CMK (cell line): ENCODE data around the gene LRRC2.
"Not testable (repeated sequence)": the region's sequence is repeated elsewhere in the genome, so short reads cannot be mapped to it uniquely, and the experiment has no call there.

Source experiments
- DNase-seq: peaks from one replicate; pipeline ENCODE4 v3.0.0-alpha.2; 2010; ENCODE audit warnings: low read depth

Gene LRRC2

DNA sequence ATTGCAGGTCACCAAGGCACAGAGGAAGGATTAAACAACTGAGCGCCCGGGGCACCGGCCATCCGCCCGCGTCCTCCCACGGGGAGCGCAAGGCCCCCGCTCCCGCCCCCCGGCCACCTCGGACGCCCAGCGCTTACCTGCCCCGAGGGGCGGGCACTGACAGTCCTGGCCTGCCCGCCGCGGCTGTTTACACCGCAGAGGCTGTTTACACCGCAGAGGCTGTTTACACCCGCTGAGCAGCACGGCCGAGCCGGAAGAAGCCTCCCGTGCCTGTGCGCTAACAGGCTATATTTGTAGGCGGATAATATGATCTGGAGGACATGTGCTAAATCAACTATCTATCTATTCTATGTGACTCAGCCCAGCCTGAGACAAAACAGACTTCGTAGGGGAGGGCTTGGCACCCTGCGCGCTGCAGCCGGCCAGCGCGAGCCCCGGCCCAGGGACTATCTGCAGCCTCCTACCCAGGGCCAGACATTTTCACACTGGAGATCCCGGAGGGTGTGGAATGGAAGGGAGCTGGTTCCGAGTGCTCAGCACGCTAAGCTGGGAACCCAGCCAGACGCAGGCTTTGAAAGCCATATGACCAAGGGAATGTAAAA is at the start of gene LRRC2:
TSS of gene LRRC2 (minus strand) at position 263 of the 602 bp plus-strand sequence. CDS start 14,711 bp downstream, outside the sequence.
- no peak for DNase-seq

DNA sequence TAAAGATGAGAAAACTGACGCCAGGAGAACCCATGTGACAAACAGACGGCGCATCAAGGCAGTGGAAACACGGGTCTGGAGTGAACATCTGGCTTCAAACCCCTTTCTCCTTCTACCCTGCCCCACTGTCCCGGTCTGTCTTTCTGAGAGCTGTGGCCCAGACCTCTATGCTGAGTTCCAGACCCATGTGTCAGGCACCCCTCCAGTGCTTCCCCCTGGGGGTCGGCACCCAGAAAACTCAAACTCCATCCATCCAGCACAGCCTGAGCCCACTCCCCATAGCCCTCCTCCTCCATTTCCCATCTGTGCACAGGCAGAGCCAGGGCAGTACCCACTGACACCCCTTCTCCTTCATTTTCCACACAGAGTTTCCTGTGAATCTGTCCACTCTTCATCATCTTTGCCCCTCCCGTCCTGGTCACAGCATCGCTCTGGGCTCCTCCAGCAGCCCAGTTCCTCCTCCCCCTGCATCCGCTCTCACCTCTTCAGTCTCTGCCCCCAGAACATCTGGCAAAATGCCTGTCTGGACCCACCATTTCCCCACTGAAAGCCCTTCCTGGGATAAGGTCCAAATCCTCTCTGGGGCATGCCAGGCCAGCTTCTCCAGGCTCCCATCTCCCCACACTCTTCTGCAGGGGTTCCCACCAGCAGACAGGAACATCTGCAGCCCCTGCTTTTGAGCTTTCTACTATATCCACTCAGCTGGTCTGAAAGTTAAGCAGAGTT is 49.1 kb upstream of the LRRC2 start:
- DNase-seq, result no peak

DNA sequence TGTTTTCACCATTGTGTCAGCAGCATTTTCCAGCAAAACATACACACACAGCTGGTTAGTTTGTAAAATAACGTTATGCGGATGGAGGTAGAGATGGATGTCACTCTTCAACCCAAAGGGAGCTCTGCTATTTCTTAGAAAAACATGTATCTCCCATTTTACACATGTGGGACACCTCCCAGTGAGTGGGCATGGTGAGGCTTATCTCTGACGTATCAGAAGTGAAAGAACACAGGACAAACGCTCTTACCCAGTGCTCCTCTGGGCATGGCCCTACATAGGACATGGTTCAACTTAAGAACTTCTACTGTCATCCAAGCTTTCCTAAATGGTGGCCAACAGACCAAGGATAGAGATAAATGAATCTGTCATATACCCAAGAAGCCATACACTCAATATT is 48.3 kb upstream of the LRRC2 start:
- no peak for DNase-seq

- DNase-seq, result no peak
These were observed 47.4 kb upstream of the LRRC2 start for GRCh38 chr3:46613313-46614005.

GRCh38 chr3:46612324-46612723 is 46.2 kb upstream of the LRRC2 start, which contains the start of gene FAM240A:
TSS of gene FAM240A (plus strand) at chr3:46612525. CDS start at chr3:46612684, 159 bp downstream.
- no peak for DNase-seq

GRCh38 chr3:46609944-46610722 is 44.0 kb upstream of the LRRC2 start:
- DNase-seq, result no peak

- DNase-seq, result no peak
These were observed 43.2 kb upstream of the LRRC2 start for GRCh38 chr3:46609212-46609721.

GRCh38 chr3:46607603-46608028 is 41.5 kb upstream of the LRRC2 start:
- peak; percentile 27 for DNase-seq

DNA sequence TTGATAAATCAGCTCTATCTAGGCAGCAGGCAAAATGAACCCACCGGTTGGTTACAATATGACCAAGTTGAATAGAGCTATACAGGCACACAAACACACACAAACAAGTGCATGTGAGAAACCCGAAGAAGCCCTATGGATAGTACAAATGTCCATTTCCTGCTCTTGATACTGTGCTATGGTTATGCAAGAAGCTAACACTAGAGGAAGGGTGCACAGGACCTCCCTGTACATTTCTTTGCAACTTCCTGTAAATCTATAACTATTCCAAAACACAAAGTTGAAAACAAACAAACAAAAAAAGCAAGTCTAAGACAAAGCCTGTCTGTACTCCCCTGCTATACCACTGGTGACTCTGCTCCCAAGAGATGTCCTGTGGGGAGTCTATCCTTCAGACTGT is 38.0 kb upstream of the LRRC2 start:
- DNase-seq, result no peak

DNA sequence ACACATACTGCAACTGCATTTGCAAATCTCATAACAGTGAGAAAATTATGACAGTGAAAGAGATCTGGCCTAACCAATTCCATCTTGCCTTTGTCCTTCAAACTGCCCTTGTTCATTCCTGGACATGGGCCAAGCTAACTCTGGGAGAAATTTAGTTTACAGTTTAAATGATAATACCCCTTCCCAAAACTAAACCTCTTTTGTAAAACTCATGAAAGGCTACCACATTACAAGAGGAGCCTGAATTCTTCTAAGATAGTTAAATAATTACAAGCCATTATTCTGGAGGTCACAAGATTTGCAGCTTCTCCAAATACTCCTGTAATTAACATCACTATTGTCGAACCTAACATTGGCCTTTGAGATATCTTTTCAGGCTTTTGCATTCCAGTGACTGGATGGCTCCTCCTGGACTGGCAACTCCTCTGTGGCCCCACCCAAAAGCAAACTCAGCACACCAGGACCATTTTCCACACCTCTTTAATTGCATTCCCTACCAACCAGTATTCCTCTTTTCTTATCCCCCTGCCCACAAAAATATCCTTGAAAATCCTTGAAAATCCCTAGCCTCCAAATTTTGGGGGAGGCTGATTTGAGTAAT is 37.4 kb upstream of the LRRC2 start:
- no peak for DNase-seq

DNA sequence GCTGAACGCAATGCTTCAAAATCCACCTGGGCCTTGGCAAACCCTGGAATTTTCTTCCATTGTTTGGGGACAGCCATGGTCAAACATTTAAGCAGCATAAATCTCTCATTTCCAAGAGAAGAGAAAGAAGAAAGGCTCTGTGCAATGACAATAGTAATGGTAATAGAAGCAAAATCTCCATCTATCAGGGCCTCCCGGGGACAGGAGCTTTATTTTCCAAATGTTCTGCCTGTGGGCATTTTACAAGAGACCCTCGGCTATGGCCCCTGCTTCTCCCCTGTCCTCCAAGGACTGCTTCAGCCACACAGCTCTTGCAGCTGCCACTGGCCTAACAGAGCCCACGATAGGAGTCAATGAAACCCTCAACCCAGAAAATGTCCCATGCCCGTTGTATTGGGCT is 33.5 kb upstream of the LRRC2 start:
- no peak for DNase-seq

DNA sequence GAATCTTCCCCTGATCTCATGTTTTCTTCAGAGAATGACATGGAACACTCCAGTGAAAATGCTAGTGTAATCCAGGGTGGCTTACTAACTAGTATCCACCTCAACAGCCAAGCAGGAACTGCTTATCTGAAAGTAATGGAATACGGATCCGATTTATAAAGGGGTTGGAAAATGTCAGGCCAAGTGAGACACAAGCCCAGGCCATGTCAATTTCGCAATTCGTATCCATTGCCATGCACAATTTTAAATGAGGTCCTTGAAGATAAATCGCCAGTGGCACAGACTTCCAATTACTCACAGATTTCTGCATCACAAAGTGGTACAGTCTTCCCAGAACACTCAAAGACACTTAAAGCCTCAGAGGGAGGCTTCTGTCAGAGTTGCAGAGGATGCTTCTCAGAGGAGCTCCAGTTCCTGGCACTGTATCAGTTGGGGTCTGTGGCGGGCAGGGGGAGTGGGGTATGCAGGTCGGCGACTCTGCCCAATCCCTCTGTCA is 29.8 kb upstream of the LRRC2 start:
- DNase-seq, result no peak

DNA sequence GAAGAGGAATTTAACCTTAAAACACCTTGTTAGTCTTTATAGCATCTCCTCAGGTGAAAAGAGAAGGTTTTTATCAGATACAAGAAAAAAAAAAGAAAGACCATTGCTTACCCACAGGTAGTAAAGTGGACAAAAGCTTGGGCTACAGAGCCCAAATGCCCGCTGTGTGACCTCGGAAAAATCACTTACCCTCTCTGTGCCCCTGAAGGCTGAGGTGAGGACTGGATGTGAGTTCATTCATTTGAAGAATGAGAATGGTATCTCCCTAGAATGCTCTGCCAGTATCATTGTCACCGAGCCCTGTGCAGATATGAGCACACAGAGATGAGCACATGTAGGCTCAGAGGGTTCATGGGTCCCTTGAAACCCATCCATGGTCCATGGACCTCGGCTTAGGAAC is 28.6 kb upstream of the LRRC2 start:
- no peak for DNase-seq

DNA sequence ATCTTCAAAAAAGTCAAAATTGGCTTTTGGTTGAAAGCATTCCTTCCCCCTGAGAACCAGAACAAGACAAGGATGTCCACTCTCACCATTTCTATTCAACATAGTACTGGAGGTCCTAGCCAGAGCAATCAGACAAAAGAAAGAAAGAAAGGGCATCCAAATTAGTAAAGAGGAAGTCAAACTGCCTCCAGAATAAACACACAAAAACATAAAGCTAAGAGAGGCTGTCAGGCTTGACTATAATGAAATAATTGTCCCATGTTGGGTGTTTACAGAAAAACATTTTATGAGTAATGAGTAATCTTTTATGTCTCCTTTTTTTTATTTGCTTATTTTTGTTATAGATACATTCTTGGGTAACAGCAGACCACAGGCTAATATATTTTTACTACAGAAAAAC is 27.9 kb upstream of the LRRC2 start:
- no peak for DNase-seq

DNA sequence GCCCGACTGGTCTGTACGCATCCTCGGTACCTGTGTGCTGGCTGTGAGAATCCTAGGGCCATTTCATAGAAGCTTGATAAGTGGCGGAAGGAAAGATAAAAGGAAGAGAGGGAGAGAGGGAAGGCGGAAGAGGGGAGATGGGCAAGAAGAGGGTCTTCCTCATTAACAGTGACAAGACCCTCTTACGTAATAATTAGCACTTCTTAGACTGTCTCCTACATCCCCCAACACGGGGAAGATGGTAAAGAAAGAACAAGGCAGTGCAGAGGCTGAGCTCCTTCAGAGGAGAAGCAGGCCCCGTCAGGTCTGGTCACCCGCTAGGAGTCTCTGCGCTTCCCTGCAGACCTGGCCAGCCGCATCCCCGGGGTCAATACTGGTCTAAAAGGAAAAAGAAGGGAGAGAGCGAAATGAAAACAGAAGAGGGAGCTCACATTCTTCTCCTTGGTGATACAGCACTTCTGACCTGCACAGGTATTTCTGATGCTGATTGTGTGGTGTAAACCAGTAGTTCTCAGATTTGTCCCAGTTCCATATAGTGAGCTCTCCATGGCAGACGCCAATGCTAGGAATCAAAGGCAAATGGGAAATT is 27.3 kb upstream of the LRRC2 start:
- DNase-seq, result no peak

GRCh38 chr3:46587268-46587667 is 21.2 kb upstream of the LRRC2 start:
- not testable (repeated sequence) for DNase-seq

DNA sequence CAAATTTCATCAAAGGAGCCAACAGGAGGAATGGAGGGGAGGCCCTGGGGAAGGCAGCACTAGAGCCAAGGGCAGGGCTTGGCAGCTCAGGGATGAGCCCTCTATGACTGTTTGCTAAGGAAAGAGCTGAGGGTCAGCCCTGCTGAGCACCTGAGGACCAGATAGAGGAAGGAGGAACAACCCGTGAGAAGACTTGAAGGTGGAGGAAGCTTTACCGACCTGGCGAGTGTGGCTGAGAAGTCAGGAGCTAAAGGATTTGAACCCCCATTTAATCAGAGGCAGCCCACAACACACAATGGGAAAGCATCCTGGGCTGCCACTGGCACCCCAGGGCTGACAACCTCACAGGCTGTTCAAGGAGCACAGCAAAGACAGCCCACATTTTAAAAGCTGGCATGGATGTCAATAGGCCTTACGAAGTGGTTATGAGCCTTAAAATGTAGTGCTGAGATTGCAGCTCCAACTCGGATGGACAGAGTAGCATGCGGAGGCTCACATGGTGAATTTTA is 20.7 kb upstream of the LRRC2 start:
- DNase-seq, result no peak

DNA sequence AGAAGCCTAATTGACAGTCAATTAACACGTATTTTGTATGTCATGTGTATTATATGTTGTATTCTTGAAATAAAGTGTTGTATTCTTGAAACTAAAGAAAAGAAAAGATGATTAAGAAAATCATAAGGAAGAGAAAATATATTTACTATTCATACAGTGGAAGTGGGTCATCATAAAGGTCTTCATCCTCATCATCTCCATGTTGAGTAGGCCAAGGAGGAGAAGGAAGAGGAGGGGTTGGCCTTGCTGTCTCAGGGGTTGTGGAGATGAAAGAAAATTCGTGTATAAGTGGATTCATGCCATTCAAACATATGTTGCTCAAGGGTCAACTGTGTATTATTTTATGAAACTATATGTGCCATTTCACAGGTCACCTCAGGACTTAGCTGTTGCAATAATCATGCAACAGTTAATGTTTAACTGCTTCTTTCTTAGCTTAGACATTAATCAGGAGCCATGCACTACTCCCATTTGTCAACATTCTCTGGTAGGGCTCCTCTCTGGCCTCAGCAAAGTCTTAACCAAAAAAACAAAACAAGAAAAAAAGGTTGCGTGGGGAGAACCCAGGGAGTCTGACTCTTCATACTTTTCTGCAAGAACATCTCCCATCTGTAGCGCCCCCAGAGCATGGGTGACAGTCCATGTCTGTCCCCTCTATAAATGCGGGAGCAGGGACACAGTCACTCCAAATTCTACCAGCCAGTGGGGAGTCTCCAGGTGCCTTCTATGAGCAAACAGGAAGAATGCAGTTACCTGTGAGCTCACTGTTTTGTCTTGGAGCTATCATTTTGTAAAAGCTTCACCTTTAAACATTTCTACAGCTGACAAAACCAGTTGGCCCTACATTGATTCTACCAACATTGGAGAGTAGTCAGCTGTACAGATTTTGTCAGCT is 19.9 kb upstream of the LRRC2 start:
- no peak for DNase-seq

GRCh38 chr3:46584598-46585467 is 18.7 kb upstream of the LRRC2 start:
- DNase-seq, result no peak
